Measurements from ENCODE around the gene ANKFN1.

Gene ANKFN1

DNA sequence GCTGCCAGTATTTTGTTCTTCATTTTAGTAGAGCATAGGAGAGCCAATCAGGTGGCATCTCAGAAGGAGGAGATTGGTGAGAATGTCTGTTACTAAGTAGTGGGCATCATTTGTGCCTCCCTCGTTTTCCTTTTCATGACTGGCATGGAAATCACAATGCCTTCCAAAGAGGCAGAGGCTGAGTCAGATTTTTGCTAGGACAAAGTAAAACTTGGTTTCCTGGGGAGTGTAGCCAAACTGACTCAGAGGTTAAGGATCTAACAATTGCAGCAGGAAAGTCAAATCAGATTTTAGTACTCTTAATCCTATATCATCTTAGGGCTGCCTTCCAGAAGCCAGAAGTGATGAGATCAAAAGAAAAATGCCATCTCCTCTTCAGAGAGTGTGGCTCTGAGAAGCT is 138.7 kb downstream of the ANKFN1 start:
- no peak for TF ChIP-seq CTCF (conservative IDR thresholded peaks at IDR 0.05; ENCODE audit: low read depth, low read length)
- H3K4me3 ChIP-seq (ENCODE audit: low read depth, low read length): no peak overlapping the region
- DNase-seq (ENCODE audit: low read depth): peak; percentile 16

GRCh38 chr17:56292578-56292977 is 139.3 kb downstream of the ANKFN1 start:
- no peak for DNase-seq (ENCODE audit: low read depth)
- TF ChIP-seq CTCF (conservative IDR thresholded peaks at IDR 0.05; ENCODE audit: low read depth, low read length): no peak
- no peak overlapping the region for H3K4me3 ChIP-seq (ENCODE audit: low read depth, low read length)

GRCh38 chr17:56297184-56297583 is 143.9 kb downstream of the ANKFN1 start:
- H3K4me3 ChIP-seq (ENCODE audit: low read depth, low read length): no peak overlapping the region
- no peak for TF ChIP-seq CTCF (conservative IDR thresholded peaks at IDR 0.05; ENCODE audit: low read depth, low read length)

GRCh38 chr17:56298846-56299245 is 145.6 kb downstream of the ANKFN1 start:
- no peak for TF ChIP-seq CTCF (conservative IDR thresholded peaks at IDR 0.05; ENCODE audit: low read depth, low read length)
- no peak overlapping the region for H3K4me3 ChIP-seq (ENCODE audit: low read depth, low read length)
- DNase-seq (ENCODE audit: low read depth): no peak

More at GRCh38 chr17:56297184-56297583, 143.9 kb downstream of the ANKFN1 start:
- DNase-seq (ENCODE audit: low read depth): peak; percentile 7

DNA sequence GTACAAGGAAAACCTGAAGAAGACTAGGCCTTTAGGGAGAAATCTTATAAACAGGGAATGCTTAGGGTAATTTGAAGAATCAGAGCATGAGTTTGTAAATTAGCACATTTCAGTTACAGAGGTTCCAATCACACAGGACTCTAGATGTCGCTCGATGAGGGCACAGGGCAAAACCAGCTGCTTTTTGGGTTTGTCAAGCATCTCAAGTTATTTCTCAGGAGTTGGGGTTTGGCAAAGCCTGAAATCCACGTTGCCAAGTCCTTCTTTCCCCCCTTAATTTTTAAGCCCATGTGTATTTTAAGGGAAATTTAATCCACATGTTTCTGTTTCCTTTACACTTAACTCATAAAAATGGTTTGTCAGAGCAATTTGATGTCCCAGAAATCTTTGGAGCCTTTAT is 146.9 kb downstream of the ANKFN1 start:
- no peak overlapping the region for H3K4me3 ChIP-seq (ENCODE audit: low read depth, low read length)
- DNase-seq (ENCODE audit: low read depth): no peak
- TF ChIP-seq CTCF (conservative IDR thresholded peaks at IDR 0.05; ENCODE audit: low read depth, low read length): no peak

DNA sequence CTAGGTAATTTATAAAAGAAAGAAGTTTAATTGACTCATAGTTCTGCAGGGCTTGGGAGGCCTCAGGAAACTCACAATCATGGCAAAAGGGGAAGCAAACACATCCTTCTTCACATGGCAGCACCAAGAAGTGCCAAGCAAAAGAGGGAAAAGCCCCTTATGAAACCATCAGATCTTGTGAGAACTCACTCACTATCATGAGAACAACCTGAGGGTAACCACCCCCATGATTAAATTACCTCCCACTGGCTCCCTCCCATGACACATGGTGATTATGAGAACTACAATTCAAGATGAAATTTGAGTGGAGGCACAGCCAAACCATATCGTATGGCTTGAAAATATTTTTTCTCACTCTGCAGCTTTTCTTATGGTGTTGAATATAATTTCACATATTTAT is 151.7 kb downstream of the ANKFN1 start:
- DNase-seq (ENCODE audit: low read depth): no peak
- no peak overlapping the region for H3K4me3 ChIP-seq (ENCODE audit: low read depth, low read length)
- no peak for TF ChIP-seq CTCF (conservative IDR thresholded peaks at IDR 0.05; ENCODE audit: low read depth, low read length)

DNA sequence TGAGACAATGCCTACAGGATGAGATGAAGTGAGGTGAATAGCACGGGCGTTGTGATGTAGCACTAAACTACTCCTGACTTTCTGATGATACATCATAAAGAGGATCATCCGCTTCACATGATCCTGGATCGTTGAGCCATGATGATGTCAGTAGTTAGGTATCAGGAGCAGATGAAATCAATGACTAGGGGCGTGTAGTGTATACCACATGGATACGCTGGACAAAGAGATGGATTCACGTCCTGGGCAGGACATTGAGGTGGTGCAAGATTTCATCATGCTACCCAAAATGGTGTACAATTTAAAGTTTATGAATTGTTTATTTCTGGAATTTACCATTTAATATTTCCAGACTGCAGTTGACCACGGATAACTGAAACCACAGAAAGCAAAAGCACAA is 156.6 kb downstream of the ANKFN1 start:
- TF ChIP-seq CTCF (conservative IDR thresholded peaks at IDR 0.05; ENCODE audit: low read depth, low read length): no peak
- H3K4me3 ChIP-seq (ENCODE audit: low read depth, low read length): no peak overlapping the region
- no peak for DNase-seq (ENCODE audit: low read depth)
